Stimulated activated CD8-positive, alpha-beta memory T cell treated with anti-CD3 and anti-CD28 coated beads, Interleukin-2, amount 100 ng/mL, for 48 hours (primary cell): ENCODE measurements around the gene EXOC3L4.
A peak's percentile ranks its signal among the peaks of the same experiment; 100 is the strongest.

ENCODE experiments used
- DNase-seq, 2 donors: peaks; one replicate each; pipeline ENCODE4 v3.0.0-alpha.2; 2020; ENCODE audit warnings: low read depth in 2 of 2

Gene EXOC3L4

DNA sequence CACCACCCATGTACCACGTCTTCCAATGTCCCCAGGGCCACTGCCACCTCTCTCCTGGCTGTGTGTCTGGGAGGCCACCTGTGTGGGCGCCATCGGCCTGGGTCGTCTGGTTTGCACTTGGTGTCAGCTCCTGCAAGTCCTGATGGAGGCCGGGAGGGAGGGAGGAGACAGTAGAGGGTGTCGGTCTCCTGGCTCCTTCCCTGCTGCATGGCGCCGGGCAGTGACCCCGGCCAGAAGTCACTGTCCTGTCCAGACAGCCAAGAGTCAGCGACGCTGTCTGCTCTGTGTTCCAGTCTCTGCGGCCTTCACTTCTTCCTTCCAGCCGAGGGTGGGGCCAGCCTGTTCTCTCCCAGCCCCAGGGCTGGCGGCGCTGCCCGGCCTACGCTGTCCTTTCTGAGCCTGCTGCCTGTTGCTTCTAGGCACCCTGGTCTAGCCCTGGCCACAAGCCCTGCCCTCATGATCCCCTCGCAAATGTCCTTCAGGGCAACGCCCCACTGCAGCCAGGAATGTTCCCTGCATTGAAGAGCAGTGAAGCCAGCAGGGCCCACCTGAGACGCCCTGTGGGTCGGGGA is 23.5 kb upstream of the EXOC3L4 start:
- no peak for DNase-seq

DNA sequence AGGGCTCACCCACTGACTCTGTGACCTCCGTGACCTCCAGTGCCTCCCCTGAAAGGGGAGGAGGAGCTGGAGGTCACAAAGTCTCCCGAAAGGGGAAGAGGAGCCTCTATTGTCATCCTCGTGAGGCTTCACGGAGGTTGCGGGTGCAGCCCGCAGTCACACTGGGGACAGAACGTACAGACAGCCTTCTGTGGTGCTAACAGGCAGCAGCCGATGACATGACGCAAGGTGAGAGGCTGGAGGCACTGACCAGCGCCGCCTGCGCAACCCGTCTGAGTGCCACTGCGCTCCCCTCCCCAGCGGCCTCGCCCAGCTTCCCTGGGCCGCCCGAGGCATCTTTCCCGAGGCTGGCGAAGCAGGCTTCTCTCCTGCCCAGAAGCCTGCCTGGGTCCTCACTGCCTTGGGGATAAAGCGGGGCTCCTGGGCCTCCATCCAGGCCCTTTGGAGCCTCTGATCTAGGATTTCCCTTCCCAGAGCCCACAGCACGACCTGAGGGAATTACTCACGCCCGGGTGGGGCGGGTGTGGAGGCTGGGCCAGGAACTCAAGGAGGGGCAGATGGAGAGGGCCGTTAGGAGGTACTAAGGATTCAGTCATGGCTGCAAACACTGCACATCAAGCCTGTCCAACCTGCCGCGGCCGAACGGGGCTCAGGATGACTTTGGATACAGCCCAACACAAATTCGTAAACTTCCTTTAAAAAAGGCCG is 22.8 kb upstream of the EXOC3L4 start:
- no peak for DNase-seq

- DNase-seq, result no peak
Measured at GRCh38 chr14:103072595-103073366, 21.7 kb upstream of the EXOC3L4 start.

- no peak for DNase-seq
Measured at GRCh38 chr14:103073367-103073875, 21.1 kb upstream of the EXOC3L4 start.

GRCh38 chr14:103073876-103074728 is 20.4 kb upstream of the EXOC3L4 start:
- DNase-seq, result no peak

DNA sequence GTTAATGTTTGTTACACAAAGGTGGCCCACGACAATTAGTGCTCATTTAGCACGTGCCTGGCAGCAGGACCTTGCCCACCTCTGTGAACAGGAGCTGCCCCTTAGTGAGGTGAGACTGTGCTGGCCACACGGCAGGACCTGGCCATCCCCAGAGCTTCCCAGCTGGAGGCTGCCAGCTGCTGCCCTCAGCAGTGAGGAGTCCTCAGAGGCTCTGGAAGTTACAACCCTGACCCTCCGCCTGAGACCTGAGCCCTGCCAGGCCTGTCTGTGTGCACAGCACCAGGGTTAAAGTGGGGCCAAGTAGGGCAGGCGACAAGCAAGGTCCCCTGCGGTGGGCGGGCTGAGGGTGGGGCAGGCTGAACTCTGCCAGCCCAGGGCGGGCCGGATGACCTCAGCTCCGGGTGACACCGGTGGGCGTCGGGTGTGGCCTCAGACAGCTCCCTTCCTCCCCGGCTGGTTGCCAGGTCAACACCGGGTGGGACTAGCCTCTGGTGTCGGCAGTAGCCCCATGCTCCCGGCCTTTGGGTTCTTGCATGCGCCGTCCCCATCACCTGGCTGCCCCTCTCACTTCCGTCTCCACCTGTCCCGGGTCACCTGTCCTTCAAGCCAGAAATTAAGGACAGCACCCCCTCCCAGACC is 19.7 kb upstream of the EXOC3L4 start:
- DNase-seq, result no peak

- DNase-seq, result peak in 1 of 2 donors; percentile 50
Measured at GRCh38 chr14:103078420-103078749, 16.1 kb upstream of the EXOC3L4 start.

DNA sequence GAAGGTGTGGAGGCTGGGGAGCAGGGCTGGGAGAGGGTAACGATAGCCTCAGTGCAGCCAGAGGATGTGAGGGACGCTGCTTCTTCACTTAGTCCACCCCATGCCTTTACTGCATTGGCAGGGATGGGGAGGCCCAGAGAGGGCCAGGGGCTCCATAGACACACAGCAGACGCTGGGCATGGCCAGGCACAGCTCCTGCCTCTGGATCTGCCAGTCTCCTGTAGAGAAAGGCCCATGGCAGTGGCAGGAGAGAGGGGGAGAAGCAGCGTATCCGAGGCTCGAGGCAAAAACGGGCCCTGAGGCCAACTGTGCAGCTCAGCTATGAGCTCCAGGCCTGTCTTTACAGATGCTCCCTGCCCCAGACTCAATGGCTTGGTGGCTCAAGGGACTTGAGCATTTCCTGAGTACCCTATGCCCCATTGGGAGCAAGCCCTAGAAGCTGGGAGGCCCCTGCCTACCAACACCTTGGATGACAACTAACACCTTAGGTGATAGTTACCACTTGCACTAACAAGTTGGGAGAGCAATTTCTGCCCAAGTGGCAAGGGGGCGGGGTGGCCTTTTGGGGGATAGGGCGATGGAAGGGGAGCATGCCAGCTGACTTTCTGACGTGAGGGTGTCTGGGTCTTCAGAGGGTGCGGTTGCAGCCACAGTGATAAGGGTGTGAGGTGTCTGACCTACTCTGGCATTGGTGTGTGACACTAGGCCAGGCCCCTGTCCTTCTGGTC is 15.5 kb upstream of the EXOC3L4 start:
- no peak for DNase-seq

DNA sequence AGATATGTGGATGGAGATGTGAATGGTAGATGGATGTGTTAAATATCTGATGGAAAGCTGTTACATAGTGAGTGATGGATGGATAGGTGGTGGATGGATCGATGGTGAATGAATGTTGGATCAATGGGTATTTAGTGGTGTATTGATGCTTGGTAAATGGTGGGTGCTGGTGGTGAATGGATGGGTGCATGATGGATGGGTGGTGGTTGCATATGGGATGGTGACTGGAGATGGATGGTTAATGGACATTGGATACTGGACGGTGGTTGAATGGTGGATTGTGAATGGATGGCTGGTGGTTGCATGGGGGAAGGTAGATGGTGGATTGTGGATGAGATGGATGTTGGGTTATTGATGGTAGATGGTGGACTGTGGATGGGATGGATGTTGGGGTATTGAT is 12.6 kb upstream of the EXOC3L4 start:
- no peak for DNase-seq

- no peak for DNase-seq
Measured at GRCh38 chr14:103084021-103084919, 10.3 kb upstream of the EXOC3L4 start, which contains the start of gene LBHD2. TSS of gene LBHD2 (plus strand) at chr14:103084210. CDS start at chr14:103086013, 1,803 bp downstream.

DNA sequence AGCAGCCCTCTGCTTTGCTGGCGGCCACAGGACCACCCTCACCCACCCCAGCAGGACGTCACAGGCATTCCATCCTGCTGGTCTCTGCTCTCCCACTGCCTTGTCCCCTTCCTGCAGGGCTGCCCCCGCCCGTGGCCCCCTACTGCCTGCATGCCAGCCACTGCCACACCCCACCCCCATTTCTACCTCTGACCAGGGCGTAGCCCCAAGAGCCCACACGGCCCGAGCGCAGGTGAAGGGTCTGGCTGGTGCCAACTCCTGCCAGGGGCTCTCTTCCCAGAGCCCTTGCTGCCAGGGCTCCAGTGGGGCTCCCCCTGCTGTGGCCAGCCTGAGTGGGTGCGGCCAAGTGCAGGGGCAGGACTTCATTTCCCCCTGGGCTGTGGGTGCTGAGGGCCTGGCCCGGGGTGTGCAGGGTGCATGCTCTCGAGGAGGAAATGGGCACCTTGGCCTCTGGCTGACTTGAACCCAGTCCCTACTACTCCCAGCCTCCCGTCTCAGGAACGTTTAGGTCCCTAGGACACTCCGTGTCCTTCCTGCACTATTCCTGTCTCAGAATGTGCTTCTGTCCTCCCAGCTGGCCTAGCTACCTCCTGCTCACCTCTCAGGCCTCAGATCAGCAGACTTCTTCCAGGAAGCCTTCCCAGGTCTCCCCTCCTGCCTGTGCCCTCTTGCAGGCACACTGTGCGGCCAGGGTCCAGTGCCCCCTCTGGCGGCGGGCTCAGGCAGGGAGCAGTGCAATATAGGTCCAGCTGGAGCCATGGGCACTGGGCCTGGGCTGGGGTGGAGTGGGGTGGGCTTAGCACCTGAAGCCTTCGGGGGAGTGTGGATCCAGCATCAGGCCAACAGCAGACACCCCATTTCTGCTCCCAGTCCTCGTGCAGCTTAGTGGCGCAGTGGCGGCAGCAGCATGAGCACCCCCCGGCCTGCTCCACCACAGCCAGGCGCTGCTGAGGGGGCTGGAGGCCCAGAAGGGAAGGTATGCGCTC is 9.1 kb upstream of the EXOC3L4 start:
- DNase-seq, result no peak

GRCh38 chr14:103086771-103087342 is 7.7 kb upstream of the EXOC3L4 start:
- DNase-seq, result no peak

- DNase-seq, result no peak
Measured at GRCh38 chr14:103087343-103087835, 7.1 kb upstream of the EXOC3L4 start.

DNA sequence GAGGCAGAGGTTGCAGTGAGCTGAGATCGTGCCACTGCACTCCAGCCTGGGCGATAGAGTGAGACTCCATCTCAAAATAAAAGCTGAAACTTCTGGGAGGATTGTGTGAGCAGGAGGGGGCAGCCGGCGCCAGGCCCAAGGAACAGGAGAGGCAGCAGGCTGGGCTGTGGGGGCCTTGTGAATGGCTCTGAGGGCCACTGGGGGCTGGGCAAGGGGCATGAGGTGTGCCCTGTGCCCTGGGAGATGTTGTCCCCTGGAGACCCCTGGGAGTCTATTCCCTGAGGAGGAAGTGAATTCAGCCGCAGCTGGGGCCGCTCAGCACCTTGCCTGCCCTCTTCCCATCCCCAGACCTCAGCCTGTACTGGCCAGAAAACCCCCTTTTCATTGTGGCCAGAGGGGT is 5.6 kb upstream of the EXOC3L4 start:
- no peak for DNase-seq

GRCh38 chr14:103089386-103090335 is 4.9 kb upstream of the EXOC3L4 start:
- no peak for DNase-seq

DNA sequence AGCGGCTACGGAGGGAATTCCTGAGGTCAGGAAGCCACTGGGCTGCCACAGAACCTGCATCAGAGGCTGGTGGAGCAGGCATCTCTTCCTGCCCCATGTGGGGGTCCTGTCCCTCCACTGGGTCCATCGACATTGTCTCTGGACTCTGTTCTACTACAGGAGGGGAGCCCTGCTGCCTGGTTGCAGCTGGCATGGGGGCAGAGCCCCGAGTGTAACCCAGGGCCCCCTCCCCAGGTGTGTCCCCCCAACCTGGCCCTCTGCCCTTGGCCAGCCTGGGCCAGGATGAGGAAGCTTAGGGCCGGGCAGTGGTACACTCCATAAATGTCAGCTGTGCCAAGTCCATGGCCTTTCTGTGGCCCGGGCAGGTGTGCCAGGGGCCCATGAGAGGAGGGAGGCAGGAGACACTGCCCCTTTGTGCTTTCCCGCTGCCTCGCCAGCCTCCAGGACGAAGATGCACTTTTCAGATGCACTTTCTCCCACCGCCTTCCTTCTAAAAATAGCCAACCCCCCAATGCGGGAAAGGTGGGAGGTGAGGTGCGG is 4.0 kb upstream of the EXOC3L4 start:
- DNase-seq, result no peak
